HG03196 (cell line): ENCODE measurements around the gene FRMD3.

ENCODE experiments used
- ATAC-seq: cut with Tn5 transposase; IDR thresholded peaks from one replicate; pipeline ENCODE4 v1.9.1; 2021; ENCODE audit not compliant: unreplicated experiment

FRMD3 gene

GRCh38 chr9:83342731-83343130, 195.5 kb downstream of the FRMD3 start:
- ATAC-seq, result no peak

GRCh38 chr9:83342006-83342405, 196.2 kb downstream of the FRMD3 start:
- ATAC-seq, result no peak

- ATAC-seq, result no peak
Measured at GRCh38 chr9:83340451-83340850, 197.8 kb downstream of the FRMD3 start.

- ATAC-seq, result no peak
Measured at GRCh38 chr9:83339435-83339834, 198.8 kb downstream of the FRMD3 start.

- no peak for ATAC-seq
Measured at GRCh38 chr9:83336706-83337105, 201.5 kb downstream of the FRMD3 start.

GRCh38 chr9:83334320-83334719, 203.9 kb downstream of the FRMD3 start:
- no peak for ATAC-seq

GRCh38 chr9:83330207-83331196, 207.7 kb downstream of the FRMD3 start:
- no peak for ATAC-seq

- no peak for ATAC-seq
Measured at GRCh38 chr9:83327750-83328622, 210.2 kb downstream of the FRMD3 start.

- ATAC-seq, result no peak
Measured at GRCh38 chr9:83327323-83327722, 210.9 kb downstream of the FRMD3 start.

GRCh38 chr9:83323148-83323547, 215.1 kb downstream of the FRMD3 start:
- no peak for ATAC-seq

GRCh38 chr9:83322438-83322837, 215.8 kb downstream of the FRMD3 start:
- no peak for ATAC-seq

GRCh38 chr9:83317244-83317643, 221.0 kb downstream of the FRMD3 start:
- no peak for ATAC-seq

GRCh38 chr9:83315649-83316048, 222.6 kb downstream of the FRMD3 start:
- ATAC-seq, result no peak

GRCh38 chr9:83313781-83314180, 224.4 kb downstream of the FRMD3 start:
- ATAC-seq, result no peak

GRCh38 chr9:83312537-83312936, 225.7 kb downstream of the FRMD3 start:
- ATAC-seq, result no peak

- ATAC-seq, result no peak
Measured at GRCh38 chr9:83307066-83307724, 231.0 kb downstream of the FRMD3 start.

- no peak for ATAC-seq
Measured at GRCh38 chr9:83304686-83305085, 233.5 kb downstream of the FRMD3 start.

GRCh38 chr9:83299571-83299970, 238.6 kb downstream of the FRMD3 start:
- no peak for ATAC-seq

- no peak for ATAC-seq
Measured at GRCh38 chr9:83299094-83299493, 239.1 kb downstream of the FRMD3 start.

- ATAC-seq, result no peak
Measured at GRCh38 chr9:83296123-83296522, 242.1 kb downstream of the FRMD3 start.

GRCh38 chr9:83294816-83295215, 243.4 kb downstream of the FRMD3 start:
- ATAC-seq, result no peak
